Peyer's patch (tissue), 4 donors: ENCODE data around the gene TPI1. TPM values are rescaled to one million over a fixed set of nuclear protein-coding genes. Genes with fewer than 3 reads are reported as not detected.

Source experiments
- DNase-seq, 3 donors: peaks; one replicate each; pipeline ENCODE4 v3.0.0-alpha.2; 2017 to 2019
- H3K27ac ChIP-seq, 4 donors: fragments of 200-600 bp; sonication (generic); one replicate each; pipeline ENCODE4 v1.5.1; 2016 to 2019
- H3K27me3 ChIP-seq, 2 donors: fragments of 200-600 bp; sonication (generic); one replicate each; pipeline ENCODE4 v1.5.1; 2019
- H3K36me3 ChIP-seq, 3 donors: fragments of 200-600 bp; sonication (generic); one replicate each; pipeline ENCODE4 v1.5.1; 2016 to 2019
- H3K4me1 ChIP-seq, 4 donors: fragments of 200-600 bp; sonication (generic); one replicate each; pipeline ENCODE4 v1.5.1; 2016 to 2019
- H3K4me3 ChIP-seq, 4 donors: fragments of 200-600 bp; sonication (generic); 1 replicate in 3 of 4; 2 replicates in 1 of 4; pipeline ENCODE4 v1.5.1; 2016 to 2019; ENCODE audit warnings: mild to moderate bottlenecking in 1 of 4
- H3K9me3 ChIP-seq, 4 donors: fragments of 200-600 bp; sonication (generic); one replicate each; pipeline ENCODE4 v1.5.1; 2016 to 2019; ENCODE audit warnings: mild to moderate bottlenecking in 1 of 4
- POLR2A ChIP-seq, 2 donors: fragments of 450-650 bp; IDR thresholded peaks; one replicate each; pipeline ENCODE4 v1.5.1; 2017; ENCODE audit warnings: antibody characterized with exemption in 2 of 2, mild to moderate bottlenecking in 2 of 2, moderate library complexity in 2 of 2
- total RNA-seq, 4 donors: library from RNA; depleted of rRNA; stranded (reverse); fragments of >200 nt; gene quantifications; one replicate each; pipeline ENCODE4 v1.1.0, GENCODE V29; 2016
- TF ChIP-seq, protein P1 (sequence below), 6 experiments: fragments of 450-650 bp in 4 of 6; fragments of 200-600 bp in 2 of 6; sonication (generic) in 1 of 6; IDR thresholded peaks; one replicate each; pipeline ENCODE4 v1.5.1; 2017 to 2019; ENCODE audit warnings: antibody characterized with exemption in 6 of 6, mild to moderate bottlenecking in 3 of 6, moderate library complexity in 1 of 6

The TPI1 gene
- total RNA-seq, 4 donors from 2014 or later = 591 to 1,061 (median 658) TPM

GRCh38 chr12:6894321-6894720 lies 27.0 kb downstream of the TPI1 start:
- no peaks in the 10 kb centered on the region for H3K27me3 ChIP-seq
- no peak overlapping the region for H3K4me3 ChIP-seq
- no peaks in the 10 kb centered on the region for H3K9me3 ChIP-seq
- H3K4me1 ChIP-seq = peaks cover 0 to 3% (median 0%) of the 10 kb centered on the region in 4 donors
- TF ChIP-seq POLR2A (IDR thresholded peaks at IDR 0.05) = no peak
- TF ChIP-seq, protein P1, sequence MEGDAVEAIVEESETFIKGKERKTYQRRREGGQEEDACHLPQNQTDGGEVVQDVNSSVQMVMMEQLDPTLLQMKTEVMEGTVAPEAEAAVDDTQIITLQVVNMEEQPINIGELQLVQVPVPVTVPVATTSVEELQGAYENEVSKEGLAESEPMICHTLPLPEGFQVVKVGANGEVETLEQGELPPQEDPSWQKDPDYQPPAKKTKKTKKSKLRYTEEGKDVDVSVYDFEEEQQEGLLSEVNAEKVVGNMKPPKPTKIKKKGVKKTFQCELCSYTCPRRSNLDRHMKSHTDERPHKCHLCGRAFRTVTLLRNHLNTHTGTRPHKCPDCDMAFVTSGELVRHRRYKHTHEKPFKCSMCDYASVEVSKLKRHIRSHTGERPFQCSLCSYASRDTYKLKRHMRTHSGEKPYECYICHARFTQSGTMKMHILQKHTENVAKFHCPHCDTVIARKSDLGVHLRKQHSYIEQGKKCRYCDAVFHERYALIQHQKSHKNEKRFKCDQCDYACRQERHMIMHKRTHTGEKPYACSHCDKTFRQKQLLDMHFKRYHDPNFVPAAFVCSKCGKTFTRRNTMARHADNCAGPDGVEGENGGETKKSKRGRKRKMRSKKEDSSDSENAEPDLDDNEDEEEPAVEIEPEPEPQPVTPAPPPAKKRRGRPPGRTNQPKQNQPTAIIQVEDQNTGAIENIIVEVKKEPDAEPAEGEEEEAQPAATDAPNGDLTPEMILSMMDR (IDR thresholded peaks at IDR 0.05) = no peak
- no peak for DNase-seq
- H3K36me3 ChIP-seq = no peaks in the 10 kb centered on the region
- no peak overlapping the region for H3K27ac ChIP-seq

DNA sequence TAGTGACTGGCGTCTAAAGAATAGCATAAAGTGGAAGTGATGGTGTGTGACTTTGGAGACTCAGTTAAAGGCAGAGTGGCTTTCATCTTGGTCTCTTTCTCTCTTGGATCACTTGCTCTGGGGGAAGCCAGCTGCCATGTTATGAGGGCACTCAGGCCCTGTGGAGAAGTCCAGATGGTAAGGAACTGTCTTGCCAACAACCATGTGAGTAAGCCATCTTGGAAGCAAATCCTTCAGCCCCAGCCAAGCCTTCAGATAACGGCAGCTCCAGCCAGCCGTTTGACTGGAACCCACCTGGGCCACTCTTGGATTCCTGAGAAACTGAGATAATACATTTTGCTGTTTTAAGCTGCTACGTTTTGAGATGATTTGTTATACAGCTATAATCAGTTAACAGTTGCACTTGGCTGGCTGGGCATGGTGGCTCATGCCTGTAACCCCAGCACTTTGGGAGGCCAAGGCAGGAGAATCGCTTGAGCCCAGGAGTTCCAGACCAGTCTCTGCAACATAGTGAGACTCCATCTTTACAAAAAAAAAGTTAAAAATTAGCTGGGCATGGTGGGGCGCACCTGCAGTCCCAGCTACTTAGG lies 29.6 kb downstream of the TPI1 start:
- H3K9me3 ChIP-seq = no peaks in the 10 kb centered on the region
- H3K27me3 ChIP-seq = no peaks in the 10 kb centered on the region
- peaks cover 0 to 12% (median 4%) of the 10 kb centered on the region in 4 donors for H3K4me1 ChIP-seq
- H3K27ac ChIP-seq = no peak overlapping the region
- H3K4me3 ChIP-seq = no peak overlapping the region
- no peak for DNase-seq
- no peaks in the 10 kb centered on the region for H3K36me3 ChIP-seq
- TF ChIP-seq POLR2A (IDR thresholded peaks at IDR 0.05) = no peak

DNA sequence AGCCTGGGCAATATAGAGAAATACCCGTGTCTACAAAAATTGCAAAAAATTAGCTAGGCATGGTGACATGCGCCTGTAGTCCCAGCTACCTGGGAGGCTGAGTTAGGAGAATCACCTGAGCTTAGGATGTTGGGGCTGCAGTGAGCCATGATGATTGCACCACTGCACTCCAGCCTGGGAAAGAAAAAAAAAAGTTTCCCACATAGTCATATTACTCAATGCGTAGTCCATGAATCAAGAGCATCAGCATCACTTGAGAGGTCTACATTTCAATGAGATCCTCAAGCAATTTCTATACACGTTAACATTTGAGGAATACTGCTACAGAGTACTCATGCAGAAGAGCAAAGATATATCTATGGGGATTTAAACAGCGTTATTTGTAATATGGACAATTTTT lies 32.1 kb downstream of the TPI1 start:
- Histone ChIP-seq H3K27ac (no peak overlapping the region), H3K27me3 (no peaks in the 10 kb centered on the region), H3K4me1 (peaks cover 0 to 12% (median 5%) of the 10 kb centered on the region in 4 donors), H3K36me3 (no peaks in the 10 kb centered on the region), H3K9me3 (no peaks in the 10 kb centered on the region), H3K4me3 (no peak overlapping the region)
- no peak for DNase-seq
- TF ChIP-seq, protein P1 (IDR thresholded peaks at IDR 0.05) = no peak
- TF ChIP-seq POLR2A (IDR thresholded peaks at IDR 0.05) = no peak

GRCh38 chr12:6899837-6900519 lies 32.6 kb downstream of the TPI1 start:
- no peaks in the 10 kb centered on the region for H3K9me3 ChIP-seq
- H3K27me3 ChIP-seq = no peaks in the 10 kb centered on the region
- H3K4me3 ChIP-seq = no peak overlapping the region
- peak overlapping the region in 1 of 4 donors; percentile 55 for H3K27ac ChIP-seq
- TF ChIP-seq, protein P1 (IDR thresholded peaks at IDR 0.05) = no peak
- no peak for TF ChIP-seq POLR2A (IDR thresholded peaks at IDR 0.05)
- no peaks in the 10 kb centered on the region for H3K36me3 ChIP-seq
- DNase-seq = peak; percentile 34 to 83 (median 70)
- H3K4me1 ChIP-seq = peaks cover 0 to 12% (median 6%) of the 10 kb centered on the region in 4 donors

DNA sequence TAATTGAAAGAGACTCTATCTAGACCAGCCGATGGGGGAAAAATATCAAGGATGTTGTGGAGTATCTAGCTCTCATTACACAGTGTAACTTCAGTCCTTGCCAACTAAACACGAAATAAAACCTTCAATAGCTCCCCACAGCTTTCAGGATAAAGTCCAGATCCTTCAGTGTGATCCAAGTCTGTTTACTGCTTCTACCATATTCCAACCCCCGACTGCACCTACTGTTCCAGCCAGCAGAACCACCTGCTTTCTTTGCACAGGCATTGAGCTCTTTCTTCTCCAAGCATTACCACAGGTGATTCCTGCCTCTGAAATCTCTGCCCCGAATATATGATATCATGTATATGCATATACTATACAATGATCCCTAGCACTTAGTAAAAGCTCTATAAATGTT lies 35.1 kb downstream of the TPI1 start:
- Histone ChIP-seq H3K36me3 (no peaks in the 10 kb centered on the region), H3K4me1 (peaks cover 0 to 19% (median 9%) of the 10 kb centered on the region in 4 donors), H3K4me3 (no peak overlapping the region), H3K27ac (peak overlapping the region in 1 of 4 donors; percentile 48), H3K27me3 (no peaks in the 10 kb centered on the region), H3K9me3 (no peaks in the 10 kb centered on the region)
- DNase-seq = no peak
- TF ChIP-seq POLR2A (IDR thresholded peaks at IDR 0.05) = no peak
- TF ChIP-seq, protein P1 (IDR thresholded peaks at IDR 0.05) = no peak

DNA sequence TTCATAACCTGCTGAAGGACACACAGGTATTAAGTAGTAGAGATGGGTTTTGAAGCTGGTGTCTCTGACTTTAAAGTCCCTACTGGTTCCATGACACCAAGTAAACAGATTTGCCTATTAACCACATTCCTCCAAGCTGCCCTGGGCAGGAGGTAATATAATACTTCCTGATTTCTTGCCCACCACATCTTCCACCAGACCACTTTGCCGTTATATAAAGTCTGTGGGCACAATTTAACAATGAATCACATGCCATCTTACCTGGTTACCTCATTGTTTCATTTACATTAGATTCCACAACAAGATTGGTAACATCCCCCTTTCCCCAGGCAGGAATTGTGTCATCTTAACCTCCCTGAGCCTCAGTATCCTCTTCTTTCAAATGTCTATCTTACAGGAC lies 36.4 kb downstream of the TPI1 start:
- no peak for TF ChIP-seq POLR2A (IDR thresholded peaks at IDR 0.05)
- TF ChIP-seq, protein P1 (IDR thresholded peaks at IDR 0.05) = no peak
- Histone ChIP-seq H3K9me3 (no peaks in the 10 kb centered on the region), H3K4me3 (no peak overlapping the region), H3K36me3 (no peaks in the 10 kb centered on the region), H3K27ac (peak overlapping the region in 1 of 4 donors; percentile 62), H3K27me3 (no peaks in the 10 kb centered on the region), H3K4me1 (peaks cover 0 to 19% (median 9%) of the 10 kb centered on the region in 4 donors)
- no peak for DNase-seq
